Liver (tissue), 9 donors: ENCODE measurements around the gene METTL5. TPM values are rescaled to one million over a fixed set of nuclear protein-coding genes. Genes with fewer than 3 reads are reported as not detected.
"Not testable (repeated sequence)": the region's sequence is repeated elsewhere in the genome, so short reads cannot be mapped to it uniquely, and the experiment has no call there.

Experiments
- DNase-seq: peaks from one replicate; pipeline ENCODE4 v3.0.0-alpha.2; 2017; ENCODE audit warnings: low spot score
- H3K27ac ChIP-seq, 2 donors: one replicate each; pipeline ENCODE4 v1.7.0; 2013; ENCODE audit warnings: inconsistent platforms in 2 of 2, low read length in 2 of 2, control low read depth in 1 of 2, low read depth in 1 of 2, mild to moderate bottlenecking in 1 of 2
- H3K27me3 ChIP-seq, 4 donors: one replicate each; pipeline versions ENCODE4 v1.6.1 to v1.7.0; 2013; ENCODE audit warnings: low read length in 3 of 4, inconsistent platforms in 1 of 4, mild to moderate bottlenecking in 1 of 4, moderate library complexity in 1 of 4; ENCODE audit not compliant: control insufficient read depth in 4 of 4, insufficient read depth in 4 of 4
- H3K36me3 ChIP-seq, 4 donors: one replicate each; pipeline versions ENCODE4 v1.6.1 to v1.7.0; 2013; ENCODE audit warnings: low read length in 3 of 4, mild to moderate bottlenecking in 3 of 4, low read depth in 1 of 4, moderate library complexity in 1 of 4; ENCODE audit not compliant: control insufficient read depth in 4 of 4, insufficient read depth in 3 of 4
- H3K4me1 ChIP-seq, 4 donors: one replicate each; pipeline versions ENCODE4 v1.6.1 to v1.7.0; 2013; ENCODE audit warnings: low read length in 3 of 4, mild to moderate bottlenecking in 3 of 4, moderate library complexity in 1 of 4; ENCODE audit not compliant: control insufficient read depth in 4 of 4, insufficient read depth in 4 of 4
- H3K4me3 ChIP-seq, 3 donors: one replicate each; pipeline versions ENCODE4 v1.6.1 to v1.7.0; 2013; ENCODE audit warnings: low read length in 3 of 3, control low read depth in 1 of 3, low read depth in 1 of 3, mild to moderate bottlenecking in 1 of 3
- H3K9ac ChIP-seq, 2 donors: one replicate each; pipeline ENCODE4 v1.7.0; 2013; ENCODE audit warnings: low read length in 2 of 2, mild to moderate bottlenecking in 2 of 2, moderate library complexity in 2 of 2, control low read depth in 1 of 2, low read depth in 1 of 2
- H3K9me3 ChIP-seq, 4 donors: one replicate each; pipeline versions ENCODE4 v1.6.1 to v1.7.0; 2013; ENCODE audit warnings: low read length in 3 of 4; ENCODE audit not compliant: control insufficient read depth in 4 of 4
- ATF3 ChIP-seq: IDR thresholded peaks from 2 replicates; pipeline ENCODE4 v1.6.1; 2016; ENCODE audit warnings: antibody characterized with exemption
- FOXA1 ChIP-seq: IDR thresholded peaks from 2 replicates; pipeline ENCODE4 v1.6.1; 2016; ENCODE audit warnings: antibody characterized with exemption
- GABPA ChIP-seq, 2 donors: IDR thresholded peaks in 1 of 2; conservative IDR thresholded peaks in 1 of 2; 2 replicates each; pipeline ENCODE4 v1.6.1; 2016; ENCODE audit warnings: antibody characterized with exemption in 2 of 2, mild to moderate bottlenecking in 1 of 2, moderate library complexity in 1 of 2
- HNF4A ChIP-seq, 2 donors: conservative IDR thresholded peaks; 2 replicates each; pipeline ENCODE4 v1.6.1; 2016; ENCODE audit warnings: antibody characterized with exemption in 2 of 2, mild to moderate bottlenecking in 2 of 2
- HNF4G ChIP-seq: IDR thresholded peaks from 2 replicates; pipeline ENCODE4 v1.6.1; 2016; ENCODE audit warnings: antibody characterized with exemption
- JUND ChIP-seq, 2 donors: IDR thresholded peaks; 2 replicates each; pipeline ENCODE4 v1.6.1; 2016; ENCODE audit warnings: antibody characterized with exemption in 2 of 2
- MAX ChIP-seq: IDR thresholded peaks from 2 replicates; pipeline ENCODE4 v1.6.1; 2016; ENCODE audit warnings: antibody characterized with exemption
- TAF1 ChIP-seq: conservative IDR thresholded peaks from 2 replicates; pipeline ENCODE4 v1.6.1; 2016; ENCODE audit warnings: antibody characterized with exemption, mild to moderate bottlenecking
- ZBTB33 ChIP-seq: IDR thresholded peaks from 2 replicates; pipeline ENCODE4 v1.6.1; 2016; ENCODE audit warnings: antibody characterized with exemption
- WGBS: extraction: QIAGEN DNeasy Blood & Tissue Kit; methylation state at CpG from one replicate; pipeline ENCODE4 v1.1.7; 2013; 5-methylcytosine and 5-hydroxymethylcytosine counted together
- polyA plus RNA-seq, 2 donors: library from polyadenylated mRNA; stranded (reverse) in 1 of 2; unstranded in 1 of 2; fragments of 200-250 nt in 1 of 2; fragments of >200 nt in 1 of 2; fragmentation: Nextera tagmentation in 1 of 2; extraction: Ambion mirVana in 1 of 2; gene quantifications; one replicate each; pipeline versions ENCODE4 v1.2.1 to v1.2.3, GENCODE V29; 2013 to 2015
- total RNA-seq, 2 donors: library from RNA; depleted of rRNA; stranded (reverse); fragments of >200 nt; gene quantifications; one replicate each; pipeline ENCODE4 v1.2.3, GENCODE V29; 2014
- TF ChIP-seq, protein P1 (sequence below): IDR thresholded peaks from 2 replicates; pipeline ENCODE4 v1.6.1; 2016; ENCODE audit warnings: antibody characterized with exemption, mild to moderate bottlenecking
- TF ChIP-seq, protein P2 (sequence below): fragments of 150-350 bp; IDR thresholded peaks from 2 replicates; pipeline ENCODE4 v1.5.1; 2017; ENCODE audit warnings: improper control_type of control experiment, low read depth, low read length; ENCODE audit not compliant: missing input control
- donor health status: healthy.
- donor health status: healthy.
- donor health status: healthy.
- donor health status: healthy.
- donor health status: healthy.

The METTL5 gene
- total and polyA plus RNA-seq, 4 donors: 15.4 to 35.6 (median 22.8) TPM

- TF ChIP-seq ATF3: no peak
- TF ChIP-seq HNF4A (conservative IDR thresholded peaks at IDR 0.05): no peak
- TF ChIP-seq HNF4G: no peak
- TF ChIP-seq ZBTB33: no peak
- TF ChIP-seq FOXA1: no peak
- no peak for TF ChIP-seq GABPA (IDR thresholded peaks at IDR 0.05 in 1 of 2, conservative IDR thresholded peaks at IDR 0.05 in 1 of 2)
- TF ChIP-seq TAF1: no peak
Observed at GRCh38 chr2:169859423-169859822, 34.7 kb upstream of the METTL5 start (continued).

- H3K9ac ChIP-seq, H3K4me3 ChIP-seq, DNase-seq, H3K27me3 ChIP-seq, H3K36me3 ChIP-seq, H3K27ac ChIP-seq, H3K4me1 ChIP-seq, H3K9me3 ChIP-seq: not testable (repeated sequence)
- 95% methylated on average over 41 of the region's 42 CpGs for WGBS
Observed at GRCh38 chr2:169855281-169856258, 30.9 kb upstream of the METTL5 start.

GRCh38 chr2:169853041-169853668 lies 28.4 kb upstream of the METTL5 start:
- Histone ChIP-seq H3K9ac (no peak overlapping the region), H3K4me1 (peaks cover 5 to 20% (median 15%) of the 10 kb centered on the region in 4 donors), H3K27me3 (no peaks in the 10 kb centered on the region), H3K27ac (no peak overlapping the region), H3K36me3 (no peaks in the 10 kb centered on the region), H3K4me3 (no peak overlapping the region), H3K9me3 (no peaks in the 10 kb centered on the region)
- DNase-seq: no peak
- TF ChIP-seq JUND (IDR thresholded peaks at IDR 0.05) (no peak), MAX (no peak)
- TF ChIP-seq, protein P1, sequence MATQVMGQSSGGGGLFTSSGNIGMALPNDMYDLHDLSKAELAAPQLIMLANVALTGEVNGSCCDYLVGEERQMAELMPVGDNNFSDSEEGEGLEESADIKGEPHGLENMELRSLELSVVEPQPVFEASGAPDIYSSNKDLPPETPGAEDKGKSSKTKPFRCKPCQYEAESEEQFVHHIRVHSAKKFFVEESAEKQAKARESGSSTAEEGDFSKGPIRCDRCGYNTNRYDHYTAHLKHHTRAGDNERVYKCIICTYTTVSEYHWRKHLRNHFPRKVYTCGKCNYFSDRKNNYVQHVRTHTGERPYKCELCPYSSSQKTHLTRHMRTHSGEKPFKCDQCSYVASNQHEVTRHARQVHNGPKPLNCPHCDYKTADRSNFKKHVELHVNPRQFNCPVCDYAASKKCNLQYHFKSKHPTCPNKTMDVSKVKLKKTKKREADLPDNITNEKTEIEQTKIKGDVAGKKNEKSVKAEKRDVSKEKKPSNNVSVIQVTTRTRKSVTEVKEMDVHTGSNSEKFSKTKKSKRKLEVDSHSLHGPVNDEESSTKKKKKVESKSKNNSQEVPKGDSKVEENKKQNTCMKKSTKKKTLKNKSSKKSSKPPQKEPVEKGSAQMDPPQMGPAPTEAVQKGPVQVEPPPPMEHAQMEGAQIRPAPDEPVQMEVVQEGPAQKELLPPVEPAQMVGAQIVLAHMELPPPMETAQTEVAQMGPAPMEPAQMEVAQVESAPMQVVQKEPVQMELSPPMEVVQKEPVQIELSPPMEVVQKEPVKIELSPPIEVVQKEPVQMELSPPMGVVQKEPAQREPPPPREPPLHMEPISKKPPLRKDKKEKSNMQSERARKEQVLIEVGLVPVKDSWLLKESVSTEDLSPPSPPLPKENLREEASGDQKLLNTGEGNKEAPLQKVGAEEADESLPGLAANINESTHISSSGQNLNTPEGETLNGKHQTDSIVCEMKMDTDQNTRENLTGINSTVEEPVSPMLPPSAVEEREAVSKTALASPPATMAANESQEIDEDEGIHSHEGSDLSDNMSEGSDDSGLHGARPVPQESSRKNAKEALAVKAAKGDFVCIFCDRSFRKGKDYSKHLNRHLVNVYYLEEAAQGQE: no peak
- TF ChIP-seq, protein P2, sequence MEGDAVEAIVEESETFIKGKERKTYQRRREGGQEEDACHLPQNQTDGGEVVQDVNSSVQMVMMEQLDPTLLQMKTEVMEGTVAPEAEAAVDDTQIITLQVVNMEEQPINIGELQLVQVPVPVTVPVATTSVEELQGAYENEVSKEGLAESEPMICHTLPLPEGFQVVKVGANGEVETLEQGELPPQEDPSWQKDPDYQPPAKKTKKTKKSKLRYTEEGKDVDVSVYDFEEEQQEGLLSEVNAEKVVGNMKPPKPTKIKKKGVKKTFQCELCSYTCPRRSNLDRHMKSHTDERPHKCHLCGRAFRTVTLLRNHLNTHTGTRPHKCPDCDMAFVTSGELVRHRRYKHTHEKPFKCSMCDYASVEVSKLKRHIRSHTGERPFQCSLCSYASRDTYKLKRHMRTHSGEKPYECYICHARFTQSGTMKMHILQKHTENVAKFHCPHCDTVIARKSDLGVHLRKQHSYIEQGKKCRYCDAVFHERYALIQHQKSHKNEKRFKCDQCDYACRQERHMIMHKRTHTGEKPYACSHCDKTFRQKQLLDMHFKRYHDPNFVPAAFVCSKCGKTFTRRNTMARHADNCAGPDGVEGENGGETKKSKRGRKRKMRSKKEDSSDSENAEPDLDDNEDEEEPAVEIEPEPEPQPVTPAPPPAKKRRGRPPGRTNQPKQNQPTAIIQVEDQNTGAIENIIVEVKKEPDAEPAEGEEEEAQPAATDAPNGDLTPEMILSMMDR: no peak
- WGBS: 88% methylated on average over 4 of the region's 4 CpGs
